ENCODE results near the gene MRPS14.

DNA sequence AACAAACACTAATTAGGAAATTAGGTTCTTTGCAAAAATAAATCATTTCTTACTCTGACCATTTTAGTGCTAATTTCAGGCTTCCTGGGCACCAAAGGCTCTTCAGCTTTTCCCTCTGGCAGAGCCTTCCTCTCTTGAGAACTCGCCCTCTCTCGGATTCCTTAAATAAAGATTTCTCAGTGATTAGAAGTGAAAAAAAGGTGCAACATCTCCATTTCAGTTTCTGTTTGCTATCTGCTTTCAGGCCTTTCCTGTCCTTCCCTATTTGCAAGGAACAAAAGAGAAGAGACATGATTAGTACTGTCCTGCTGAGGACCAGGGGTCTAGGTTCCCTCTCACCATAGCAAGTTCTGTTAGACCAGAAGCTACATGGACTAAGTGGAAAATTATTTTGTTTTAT is 51.3 kb downstream of the MRPS14 start:
- TF ChIP-seq POLR2AphosphoS5 (IDR thresholded peaks at IDR 0.05; ENCODE audit: low read depth, low read length) (no peak), POLR2A (IDR thresholded peaks at IDR 0.05; ENCODE audit: low read depth, low read length) (no peak), TAF1 (IDR thresholded peaks at IDR 0.05; ENCODE audit: low read depth, low read length) (no peak), POU2F2 (IDR thresholded peaks at IDR 0.05; ENCODE audit: low read depth, low read length) (no peak), PAX5 (IDR thresholded peaks at IDR 0.05; ENCODE audit: insufficient read depth, low read length, severe bottlenecking) (no peak)

Data from GM12891 (cell line).